Stimulated activated CD4-positive, alpha-beta T cell treated with anti-CD3 and anti-CD28 coated beads, TNF-alpha, amount 100 ng/mL, for 48 hours (primary cell): ENCODE measurements around the gene PAX7.
"Not testable (repeated sequence)": the region's sequence is repeated elsewhere in the genome, so short reads cannot be mapped to it uniquely, and the experiment has no call there.

ENCODE experiments used
- DNase-seq, 3 donors: peaks; one replicate each; pipeline ENCODE4 v3.0.0-alpha.2; 2020; ENCODE audit warnings: low read depth in 3 of 3

PAX7 gene

DNA sequence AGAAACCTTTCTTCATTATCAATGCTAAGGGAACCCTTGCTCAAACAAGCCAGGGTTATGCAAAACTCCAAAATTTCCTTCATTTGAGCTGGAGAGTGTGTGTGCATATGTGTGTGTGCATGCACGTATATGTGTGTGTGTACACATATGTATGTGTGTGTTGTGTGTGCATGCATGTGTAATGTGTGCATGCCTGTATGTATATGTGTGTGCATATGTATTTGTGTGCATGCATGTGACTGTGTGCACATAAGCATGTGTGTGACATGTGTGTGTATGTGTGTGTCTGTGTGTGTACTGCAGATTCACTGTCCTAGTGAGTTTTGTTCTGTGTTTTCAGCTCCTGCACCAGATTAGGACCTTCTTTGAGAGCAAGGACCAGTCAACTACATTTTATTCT is 28.2 kb downstream of the PAX7 start:
- DNase-seq, result no peak

DNA sequence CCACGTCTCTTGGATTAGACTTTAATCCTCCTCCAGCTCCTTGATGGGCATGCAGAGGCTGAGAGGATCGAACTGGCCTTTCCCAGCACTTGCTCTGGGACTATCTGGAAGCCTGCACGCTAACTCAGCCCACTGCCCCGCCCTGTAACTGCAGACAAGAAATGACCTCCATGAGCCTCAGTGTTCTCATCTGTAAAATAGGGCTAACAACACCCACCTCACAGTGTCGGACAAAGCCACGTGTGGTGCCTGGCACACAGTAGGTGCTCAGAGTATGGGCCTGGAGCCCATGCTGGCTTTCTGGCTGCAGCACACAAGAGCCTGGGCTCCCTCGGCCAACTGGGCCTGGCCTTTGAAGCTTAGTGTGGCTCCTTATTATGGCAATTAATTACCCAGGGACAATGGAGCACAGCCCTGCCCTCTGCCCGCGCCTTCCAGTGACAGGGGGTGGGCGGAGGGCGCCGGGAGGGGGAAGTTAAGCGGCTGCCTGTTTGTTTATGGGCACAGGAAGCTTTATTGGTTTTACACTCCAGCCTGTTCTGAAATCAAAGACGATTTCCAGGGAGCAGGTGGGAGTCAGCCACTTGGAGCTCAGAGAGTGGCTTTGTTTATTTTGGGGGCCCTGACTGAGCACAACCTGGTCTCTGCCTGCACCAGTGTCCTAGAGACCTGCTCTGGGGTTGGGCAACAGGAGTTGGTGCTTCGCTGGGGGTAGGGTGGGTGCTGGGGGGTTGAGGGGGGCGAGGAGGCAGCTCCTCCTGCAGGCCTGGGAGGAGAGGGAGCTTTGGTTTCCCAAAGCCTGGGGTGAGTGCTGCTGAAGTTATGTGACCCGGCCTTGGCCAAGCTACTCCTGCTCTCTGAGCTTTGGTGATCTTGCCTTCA is 31.0 kb downstream of the PAX7 start:
- no peak for DNase-seq

DNA sequence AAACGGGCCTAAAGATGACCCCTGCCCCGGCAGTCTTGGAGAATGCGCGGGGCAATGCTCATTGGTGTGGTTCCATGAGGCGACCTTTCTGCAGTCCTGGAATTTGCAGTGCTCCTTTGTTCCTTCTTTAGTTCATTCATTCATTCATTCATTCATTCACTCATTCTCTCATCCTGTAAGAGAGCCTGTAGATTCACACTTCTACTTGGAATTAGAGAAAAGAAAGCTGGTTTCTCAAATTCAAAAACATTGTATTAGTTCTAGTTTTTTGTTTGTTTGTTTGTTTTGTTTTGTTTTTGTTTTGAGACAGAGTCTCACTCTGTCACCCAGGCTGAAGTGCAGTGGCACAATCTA is 31.6 kb downstream of the PAX7 start:
- DNase-seq, result no peak

DNA sequence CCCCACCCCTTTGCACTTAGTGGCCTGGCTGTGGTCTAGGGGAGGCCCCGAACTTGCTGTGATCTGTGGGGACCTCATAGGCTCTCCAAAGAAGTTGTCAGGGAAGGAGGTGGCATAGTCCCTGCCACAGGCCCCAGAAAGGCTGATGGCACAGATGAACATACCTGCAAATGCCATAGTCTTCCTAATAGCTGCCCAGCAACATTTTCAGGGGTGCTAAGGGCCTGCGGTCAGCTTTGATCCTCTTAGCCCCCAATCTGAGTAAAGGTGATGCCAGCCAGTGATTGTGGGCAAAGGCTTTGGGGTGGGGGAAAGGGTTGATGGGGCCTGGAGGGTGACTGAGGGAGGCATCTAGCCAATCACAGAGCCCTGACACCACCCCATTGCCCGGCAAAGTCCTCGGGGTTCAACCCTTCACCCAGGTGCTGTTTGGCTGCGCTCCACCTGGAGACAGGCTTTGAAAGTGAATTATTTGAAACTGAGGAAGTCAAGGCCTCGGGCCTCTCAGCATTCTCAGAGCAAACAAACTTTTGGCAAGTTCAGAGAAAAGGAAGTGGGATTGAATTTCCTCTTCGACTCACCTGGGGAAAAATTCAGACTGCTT is 35.8 kb downstream of the PAX7 start:
- no peak for DNase-seq

DNA sequence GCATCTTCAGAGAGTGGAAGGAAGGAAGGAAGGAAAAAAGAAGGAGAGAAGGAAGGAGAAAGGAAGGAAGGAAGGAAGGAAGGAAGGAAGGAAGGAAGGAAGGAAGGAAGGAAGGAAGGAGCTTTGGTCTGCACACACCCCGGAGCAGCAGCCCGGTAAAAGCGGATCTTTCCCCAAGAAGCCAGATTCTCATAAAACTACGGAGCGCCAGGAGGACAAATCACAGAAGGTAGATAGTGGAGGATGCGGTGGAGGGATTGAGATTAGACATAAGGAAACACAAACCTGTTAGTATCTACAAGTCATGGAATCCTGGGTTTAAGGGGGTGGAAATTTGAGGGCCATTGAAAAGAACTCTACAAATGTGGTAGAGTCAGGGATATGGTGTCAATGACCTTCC is 36.7 kb downstream of the PAX7 start:
- no peak for DNase-seq

DNA sequence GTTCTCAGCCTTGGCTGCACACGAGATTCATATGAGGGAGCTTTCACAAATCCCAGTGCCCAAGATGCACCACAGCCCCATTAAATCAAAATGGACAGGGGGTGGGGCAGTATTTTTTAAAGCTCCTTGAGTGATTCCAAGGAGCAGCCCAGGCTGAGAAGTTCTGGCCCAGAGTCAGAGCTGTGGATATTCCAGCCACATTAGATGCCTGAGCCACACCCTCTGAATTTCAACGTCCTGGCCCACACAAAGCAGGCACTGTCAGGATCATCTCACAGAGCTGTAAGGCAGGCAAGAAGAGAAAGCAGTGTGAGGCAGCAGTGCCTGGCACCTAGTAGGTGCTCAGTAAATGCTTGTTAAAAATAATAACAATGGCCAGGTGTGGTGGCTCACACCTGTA is 37.4 kb downstream of the PAX7 start:
- DNase-seq, result no peak

DNA sequence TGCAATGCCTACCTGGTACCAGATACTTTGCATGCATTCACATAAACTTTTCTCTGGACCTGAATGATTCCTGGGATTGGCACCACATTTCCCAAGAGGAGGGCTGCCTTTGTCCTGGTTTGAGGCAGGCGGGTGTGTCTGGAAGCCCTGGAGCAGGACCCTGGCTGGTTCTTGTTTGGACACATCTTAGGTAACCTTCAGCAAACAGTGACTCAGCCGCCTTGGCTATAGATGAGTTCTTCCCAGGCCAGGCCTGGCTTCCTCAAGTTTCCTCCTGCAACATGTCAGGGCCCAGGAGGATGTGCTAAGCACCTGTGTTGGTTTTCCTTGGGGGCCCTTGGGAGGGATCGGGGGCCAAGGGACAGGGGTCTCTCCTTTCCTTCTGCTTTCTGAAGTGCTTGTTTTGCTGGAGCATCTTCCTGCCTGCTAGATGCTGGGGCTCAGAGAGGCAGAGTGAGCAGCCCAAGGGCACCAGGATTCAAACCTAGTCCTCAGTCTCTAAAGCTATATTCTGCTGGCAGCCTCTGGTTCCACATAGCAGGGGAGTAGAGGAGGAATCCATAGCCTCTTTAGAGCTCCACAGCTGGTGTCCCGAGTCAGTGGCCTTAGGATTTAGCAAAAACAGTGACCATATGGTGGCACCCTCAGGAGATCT is 38.2 kb downstream of the PAX7 start:
- no peak for DNase-seq

DNA sequence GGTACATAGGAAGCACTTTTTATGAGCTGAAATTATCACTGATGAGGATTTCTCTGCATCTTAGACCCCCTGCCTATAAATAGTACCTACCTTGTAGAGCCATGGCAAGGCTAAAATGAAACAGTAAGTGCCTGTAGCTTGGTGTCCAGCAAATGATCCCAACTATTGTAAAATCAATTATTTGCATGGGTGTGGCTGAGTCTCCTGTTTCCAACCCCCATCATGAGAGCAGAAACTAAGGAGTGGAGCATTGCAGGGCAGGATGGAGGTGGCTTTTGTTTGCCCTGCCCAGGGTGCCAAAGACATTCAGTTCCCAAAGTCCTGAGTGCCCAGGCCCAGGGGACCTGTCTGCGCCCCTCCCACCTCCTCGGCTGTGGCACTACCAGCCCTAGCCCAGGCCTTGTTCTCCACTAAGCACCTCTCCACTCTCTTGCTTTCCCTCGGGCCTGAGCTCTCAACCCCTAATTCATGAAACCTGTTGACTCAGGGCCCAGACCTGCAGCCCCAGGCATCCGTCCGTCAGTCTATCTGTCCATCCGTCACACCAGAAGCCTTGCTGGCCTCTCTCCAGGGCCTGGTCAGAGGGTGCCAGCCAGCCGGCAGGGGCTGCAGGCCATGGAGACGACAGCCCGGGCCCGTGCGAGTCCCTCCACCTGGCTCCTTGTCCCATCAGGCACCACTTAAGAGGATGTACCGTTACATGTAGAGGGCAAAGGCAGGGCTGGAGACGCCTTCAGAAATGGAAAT is 39.6 kb downstream of the PAX7 start:
- DNase-seq, result no peak

DNA sequence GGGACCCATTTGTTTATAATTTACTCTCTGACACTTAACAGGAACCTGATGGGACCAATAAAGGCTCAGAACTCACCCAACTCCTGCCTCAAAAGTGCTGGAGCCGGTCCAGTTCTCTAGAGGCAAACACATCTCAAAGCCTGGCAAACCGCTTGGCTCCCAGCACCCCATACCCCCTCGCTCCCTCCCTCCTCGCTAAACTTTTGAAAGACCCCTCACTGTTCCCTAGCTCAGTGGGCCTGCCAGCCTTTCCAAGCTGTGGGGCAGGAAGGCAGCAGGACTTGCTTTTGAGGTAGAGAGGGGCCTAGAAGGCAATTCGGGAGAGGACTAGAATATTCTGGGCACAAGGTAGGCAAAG is 40.2 kb downstream of the PAX7 start:
- DNase-seq, result no peak

DNA sequence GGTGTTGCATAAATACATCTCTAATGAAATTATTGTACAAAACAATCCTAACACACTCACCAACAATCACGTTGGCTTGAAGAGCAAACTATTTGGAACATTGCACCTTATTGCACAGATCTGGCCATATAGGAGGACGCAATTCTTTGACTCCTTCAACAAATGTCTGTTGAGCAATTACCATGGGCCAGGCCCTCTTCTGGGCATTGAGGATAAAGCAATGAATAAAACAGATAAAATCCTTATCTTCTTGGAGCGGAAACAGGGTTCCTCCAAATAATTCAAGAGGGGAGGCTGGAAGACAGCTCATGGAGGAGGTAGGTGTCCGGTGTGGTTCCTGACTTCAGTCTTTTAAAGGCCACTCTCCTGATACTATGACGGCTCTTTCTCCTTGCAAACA is 43.3 kb downstream of the PAX7 start:
- no peak for DNase-seq

DNA sequence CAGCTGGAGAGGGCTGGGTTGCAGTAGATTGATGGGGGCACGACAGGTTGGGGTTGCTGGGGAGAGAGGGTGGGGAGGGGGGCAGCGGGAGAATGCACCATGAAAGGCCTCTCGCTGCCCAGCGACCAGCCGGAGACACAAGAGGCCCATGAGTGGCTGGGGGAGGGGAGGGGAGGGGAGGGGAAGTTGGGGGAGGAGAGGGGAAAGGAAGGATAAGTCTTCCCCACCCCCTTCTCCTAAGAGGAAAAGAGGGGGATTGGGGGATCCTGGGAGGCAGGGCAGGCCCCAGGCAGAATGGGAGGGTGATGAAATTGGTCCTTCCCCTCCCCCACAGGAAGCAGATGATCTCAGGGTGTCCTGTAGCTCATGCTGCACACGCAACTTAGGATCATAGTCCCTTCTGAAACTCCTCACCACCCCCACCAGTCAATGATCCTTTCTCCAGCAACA is 45.7 kb downstream of the PAX7 start:
- DNase-seq, result no peak

DNA sequence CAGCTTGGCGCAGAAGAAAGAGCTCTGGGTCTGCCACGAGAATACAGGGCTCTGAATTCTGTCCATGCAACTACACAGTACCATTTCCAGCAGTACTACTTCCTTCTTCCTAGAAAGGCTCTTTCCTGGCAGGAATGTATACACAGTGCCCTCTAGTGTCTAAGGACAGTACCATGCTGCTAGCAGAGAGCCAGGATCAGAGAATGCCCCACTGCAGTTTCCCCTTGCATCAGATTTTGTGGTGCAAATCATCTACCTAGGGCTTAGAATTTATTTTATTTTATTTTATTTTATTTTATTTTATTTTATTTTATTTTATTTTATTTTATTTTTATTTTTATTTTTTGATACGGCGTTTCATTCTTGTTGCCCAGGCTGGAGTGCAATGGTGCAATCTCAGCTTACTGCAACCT is 50.8 kb downstream of the PAX7 start:
- DNase-seq, result no peak

DNA sequence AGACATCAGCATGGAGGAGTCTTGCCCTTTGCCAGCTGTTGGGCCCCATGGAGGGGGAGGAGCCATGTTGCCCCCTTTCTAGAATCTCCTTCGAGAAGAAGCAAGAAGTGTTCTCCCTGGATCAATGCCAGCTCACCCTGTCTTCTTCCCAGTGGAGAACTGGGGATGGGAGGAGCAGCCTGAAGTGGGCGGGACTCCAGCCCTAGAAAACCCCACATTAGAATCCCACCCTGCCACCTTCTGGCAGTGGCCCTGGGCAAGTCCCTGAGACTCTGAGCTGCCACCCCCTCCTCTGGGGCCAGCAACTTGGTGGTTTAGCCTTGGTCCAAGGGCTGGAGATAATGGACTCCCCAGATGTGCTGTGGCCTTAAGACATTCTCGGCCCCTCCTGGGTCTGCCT is 51.7 kb downstream of the PAX7 start:
- DNase-seq, result no peak

DNA sequence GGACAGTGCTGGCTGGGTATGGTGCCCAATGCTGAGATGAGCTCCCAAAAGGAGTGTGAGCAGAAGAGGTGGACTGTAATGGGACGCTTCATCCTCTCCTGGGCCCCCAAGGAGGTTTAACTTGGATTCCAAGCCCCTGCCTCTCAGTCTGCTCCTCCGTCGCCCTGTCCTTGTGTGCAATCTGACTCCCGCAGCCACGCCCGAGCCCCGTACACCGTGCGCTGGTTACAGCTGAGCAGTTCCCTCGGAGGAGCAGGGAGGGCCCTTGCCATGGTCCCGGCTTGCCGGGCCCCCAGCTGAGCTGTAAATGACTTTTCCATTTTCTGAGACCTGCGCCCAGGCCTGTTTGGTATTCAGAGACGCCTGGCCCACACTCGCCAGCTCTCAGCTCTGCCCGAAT is 53.7 kb downstream of the PAX7 start:
- DNase-seq, result no peak

DNA sequence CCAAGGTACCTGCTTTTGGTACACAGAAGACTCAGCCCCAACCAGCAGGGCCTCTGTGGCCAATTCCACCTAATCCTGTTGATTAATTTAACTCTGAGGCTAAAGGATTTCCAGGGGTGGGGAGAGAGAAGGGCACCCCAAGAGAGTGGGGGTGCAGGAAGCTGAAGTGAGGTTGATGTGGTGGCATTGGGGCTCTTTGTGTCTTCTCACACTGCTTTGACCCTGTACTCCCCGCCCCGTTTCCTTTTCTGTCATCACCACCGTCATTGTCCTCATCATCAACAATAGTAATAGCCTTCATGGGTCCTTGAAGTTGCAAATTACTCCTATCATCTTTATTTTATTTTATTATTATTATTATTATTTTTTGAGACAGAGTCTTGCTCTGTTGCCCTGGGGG is 55.9 kb downstream of the PAX7 start:
- DNase-seq, result no peak

DNA sequence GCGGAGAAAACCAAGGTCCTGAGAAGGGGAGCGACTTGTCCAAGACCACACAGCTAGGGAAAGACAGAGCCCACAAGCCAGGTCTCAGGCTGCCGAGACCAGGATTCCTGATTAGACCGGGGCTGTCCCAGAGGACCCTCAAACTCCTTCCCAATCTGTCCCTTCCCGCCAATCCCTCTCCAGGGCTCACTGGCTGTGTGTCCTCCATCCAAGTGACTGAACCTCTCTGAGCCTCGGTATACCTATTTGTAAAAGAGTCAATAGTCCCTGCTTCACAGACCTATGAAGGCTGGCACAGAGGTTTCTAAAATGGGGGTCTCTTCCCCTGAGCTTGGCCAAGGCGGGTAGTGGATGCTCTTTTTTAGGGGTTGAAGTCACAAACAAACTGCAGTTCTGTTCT is 56.6 kb downstream of the PAX7 start:
- no peak for DNase-seq

DNA sequence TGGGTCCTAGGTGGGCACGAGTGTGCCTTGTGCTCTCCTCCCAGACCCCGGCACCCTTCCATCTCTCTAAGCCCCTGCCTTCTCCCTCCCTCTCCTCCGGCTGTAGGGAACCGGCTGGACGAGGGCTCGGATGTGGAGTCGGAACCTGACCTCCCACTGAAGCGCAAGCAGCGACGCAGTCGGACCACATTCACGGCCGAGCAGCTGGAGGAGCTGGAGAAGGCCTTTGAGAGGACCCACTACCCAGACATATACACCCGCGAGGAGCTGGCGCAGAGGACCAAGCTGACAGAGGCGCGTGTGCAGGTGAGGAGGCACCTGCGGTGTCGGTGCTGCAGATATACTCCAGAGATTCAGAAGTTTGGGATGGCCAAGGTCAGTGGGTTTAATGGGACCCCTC is 61.0 kb downstream of the PAX7 start:
- DNase-seq, result no peak

DNA sequence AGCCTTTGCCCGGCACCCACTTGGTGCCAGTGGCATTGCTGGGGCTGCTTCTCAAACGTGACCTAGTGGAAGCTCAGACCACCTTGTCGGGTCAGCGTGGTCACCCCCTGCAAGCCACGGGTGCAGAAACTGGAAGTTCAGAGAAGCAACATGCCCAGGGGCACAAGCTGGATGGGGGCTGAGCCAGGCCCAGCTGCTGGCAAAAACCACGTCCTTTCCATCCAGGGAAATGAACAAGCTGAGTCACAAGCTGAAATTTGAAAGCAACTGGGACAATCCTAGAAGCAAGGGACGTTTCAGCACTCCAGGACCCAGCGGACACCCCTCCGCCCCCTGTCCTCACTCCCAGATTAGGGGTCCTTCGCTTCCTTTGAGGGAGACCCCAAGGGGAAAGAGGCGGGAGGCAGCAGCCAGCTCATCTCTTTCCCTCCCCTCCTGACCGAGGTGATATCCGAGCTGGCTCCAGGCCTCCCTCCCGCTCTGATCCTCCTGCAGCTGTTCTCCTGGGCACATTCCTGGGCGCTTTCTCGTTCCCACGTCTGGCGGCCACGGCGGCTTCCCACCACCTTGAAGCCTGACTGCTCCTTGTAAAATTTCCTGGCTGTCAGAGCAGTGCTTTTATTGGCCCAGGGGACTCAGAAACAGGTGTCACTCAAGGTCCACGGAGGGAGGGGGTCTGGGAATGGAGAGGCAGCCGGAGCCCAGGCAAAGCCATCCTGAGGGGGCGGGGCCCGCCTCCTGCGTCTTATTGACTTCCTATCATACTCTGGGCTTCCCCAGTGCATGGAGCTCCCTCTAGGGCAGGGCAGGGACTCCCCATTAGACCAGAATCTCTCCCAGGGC is 62.8 kb downstream of the PAX7 start:
- no peak for DNase-seq

DNA sequence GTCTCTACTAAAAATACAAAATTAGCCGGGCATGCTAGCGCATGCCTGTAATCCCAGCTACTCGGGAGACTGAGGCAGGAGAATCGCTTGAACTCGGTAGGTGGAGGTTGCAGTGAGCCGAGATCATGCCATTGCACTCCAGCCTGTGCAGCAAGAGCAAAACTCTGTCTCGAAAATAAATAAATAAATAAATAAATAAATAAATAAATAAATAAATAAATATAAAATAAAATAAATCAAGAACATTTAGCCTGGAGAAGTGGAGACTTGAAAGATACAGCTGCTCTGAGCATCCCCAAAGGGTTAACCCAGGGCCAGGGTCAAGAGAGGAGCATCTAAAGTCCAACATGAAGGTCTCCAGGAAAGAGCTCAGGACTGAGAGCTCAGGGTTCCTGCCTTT is 63.6 kb downstream of the PAX7 start:
- not testable (repeated sequence) for DNase-seq

DNA sequence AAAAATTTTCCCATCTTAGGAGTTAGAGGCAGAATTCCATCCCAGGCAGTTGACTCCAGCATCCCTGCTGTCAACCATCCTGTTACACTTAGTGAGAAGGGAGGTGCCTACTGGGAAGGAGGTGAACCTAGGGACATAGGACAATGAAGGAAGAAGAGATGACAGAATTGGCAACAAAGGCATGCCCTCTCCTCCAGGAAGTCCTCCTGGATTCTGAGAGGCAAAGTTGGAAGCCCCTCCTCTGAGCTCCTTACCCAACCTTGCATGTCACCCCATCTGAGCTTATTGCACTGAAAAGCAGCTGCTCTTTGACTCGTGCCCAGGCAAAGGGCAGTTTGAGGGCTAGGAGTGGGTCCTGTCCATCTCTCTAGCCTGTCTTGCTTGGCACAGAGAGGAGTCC is 66.9 kb downstream of the PAX7 start:
- no peak for DNase-seq

DNA sequence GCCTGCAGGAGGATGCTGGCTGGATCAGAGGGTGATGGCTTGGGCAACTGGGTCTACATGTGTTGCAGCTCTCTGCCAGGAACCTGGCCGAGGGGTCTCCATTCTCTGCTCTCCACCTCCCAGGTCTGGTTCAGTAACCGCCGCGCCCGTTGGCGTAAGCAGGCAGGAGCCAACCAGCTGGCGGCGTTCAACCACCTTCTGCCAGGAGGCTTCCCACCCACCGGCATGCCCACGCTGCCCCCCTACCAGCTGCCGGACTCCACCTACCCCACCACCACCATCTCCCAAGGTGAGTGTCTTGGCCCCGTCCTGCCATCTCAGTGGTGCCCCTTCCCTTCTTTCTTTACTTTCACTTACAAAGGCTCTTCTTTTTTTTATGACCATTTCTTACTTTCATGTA is 69.9 kb downstream of the PAX7 start:
- no peak for DNase-seq

DNA sequence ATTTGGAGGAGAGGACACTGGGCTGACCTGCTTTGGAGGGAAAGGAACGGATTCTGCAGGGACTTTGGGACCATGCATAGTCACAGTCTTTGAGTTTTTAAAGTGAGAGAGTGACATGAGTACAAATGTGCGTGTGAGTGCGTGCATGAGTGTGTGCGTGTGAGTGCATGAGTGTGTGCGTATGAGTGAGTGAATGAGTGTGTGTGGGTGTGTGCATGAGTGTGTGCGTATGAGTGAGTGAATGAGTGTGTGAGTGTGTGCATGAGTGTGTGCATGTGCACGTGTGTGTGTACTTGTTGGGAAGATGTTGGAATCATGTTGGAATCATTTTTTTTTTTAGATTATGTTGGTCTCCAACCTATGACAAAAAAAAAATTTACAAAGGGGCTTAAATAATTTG is 70.5 kb downstream of the PAX7 start:
- DNase-seq, result no peak
